ENCODE measurements around the gene HOXB13. TPM values are rescaled to one million over a fixed set of nuclear protein-coding genes. Genes with fewer than 3 reads are reported as not detected.

HOXB13 gene
- total and polyA plus RNA-seq, 9 donors = 0.38 TPM; not detected in 8

DNA sequence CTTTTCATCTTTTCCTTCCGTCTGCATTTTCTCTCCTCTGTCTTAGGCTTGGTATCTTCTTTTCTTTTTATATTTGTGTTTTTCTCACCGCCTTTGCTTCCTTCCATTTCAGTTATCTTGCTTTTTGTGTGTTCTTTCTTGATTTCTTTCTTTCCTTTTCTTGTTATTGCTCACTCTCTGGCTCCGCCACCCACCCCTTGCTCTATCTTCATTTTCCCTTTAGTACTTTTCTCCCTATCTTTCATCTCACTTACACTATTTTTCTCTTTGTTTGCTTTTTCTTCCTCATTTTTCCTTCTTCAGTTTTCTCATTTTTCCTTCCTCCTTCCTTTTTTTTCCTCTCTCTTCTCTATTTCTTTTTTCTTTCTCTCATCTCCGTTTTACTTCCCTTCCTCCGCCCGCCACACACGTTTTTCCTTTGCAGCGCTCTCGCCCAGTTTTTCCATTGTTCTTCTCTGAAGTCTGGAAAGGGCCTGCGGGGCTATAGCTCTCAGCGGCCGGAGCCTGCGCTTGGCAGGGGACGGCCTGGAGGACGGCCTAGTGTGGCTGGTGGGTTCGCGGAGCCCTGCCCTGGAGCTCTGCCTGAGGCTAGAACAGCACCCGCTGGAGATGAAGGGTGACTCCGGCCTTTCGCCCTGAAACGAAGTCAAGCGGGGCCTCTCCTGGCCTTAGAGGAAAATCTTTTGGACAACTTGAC is 5.2 kb upstream of the HOXB13 start:
- TF ChIP-seq EP300 (IDR thresholded peaks at IDR 0.05) (no peak), POLR2A (IDR thresholded peaks at IDR 0.05) (no peak)
- TF ChIP-seq, protein P1, sequence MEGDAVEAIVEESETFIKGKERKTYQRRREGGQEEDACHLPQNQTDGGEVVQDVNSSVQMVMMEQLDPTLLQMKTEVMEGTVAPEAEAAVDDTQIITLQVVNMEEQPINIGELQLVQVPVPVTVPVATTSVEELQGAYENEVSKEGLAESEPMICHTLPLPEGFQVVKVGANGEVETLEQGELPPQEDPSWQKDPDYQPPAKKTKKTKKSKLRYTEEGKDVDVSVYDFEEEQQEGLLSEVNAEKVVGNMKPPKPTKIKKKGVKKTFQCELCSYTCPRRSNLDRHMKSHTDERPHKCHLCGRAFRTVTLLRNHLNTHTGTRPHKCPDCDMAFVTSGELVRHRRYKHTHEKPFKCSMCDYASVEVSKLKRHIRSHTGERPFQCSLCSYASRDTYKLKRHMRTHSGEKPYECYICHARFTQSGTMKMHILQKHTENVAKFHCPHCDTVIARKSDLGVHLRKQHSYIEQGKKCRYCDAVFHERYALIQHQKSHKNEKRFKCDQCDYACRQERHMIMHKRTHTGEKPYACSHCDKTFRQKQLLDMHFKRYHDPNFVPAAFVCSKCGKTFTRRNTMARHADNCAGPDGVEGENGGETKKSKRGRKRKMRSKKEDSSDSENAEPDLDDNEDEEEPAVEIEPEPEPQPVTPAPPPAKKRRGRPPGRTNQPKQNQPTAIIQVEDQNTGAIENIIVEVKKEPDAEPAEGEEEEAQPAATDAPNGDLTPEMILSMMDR (IDR thresholded peaks at IDR 0.05) = no peak
- intact Hi-C loops (cut with DNase I) = no loop called here
- no peak for DNase-seq
- WGBS, 3 donors = 8 to 11% (median 8%) methylated on average over 22 of the region's 22 CpGs
- H3K9me3 ChIP-seq = no peaks in the 10 kb centered on the region
- no peak overlapping the region for H3K27ac ChIP-seq
- H3K36me3 ChIP-seq = no peaks in the 10 kb centered on the region
- no peaks in the 10 kb centered on the region for H3K4me1 ChIP-seq (ENCODE audit: insufficient read depth)
- H3K27me3 ChIP-seq = no peaks in the 10 kb centered on the region
- no peak overlapping the region for H3K4me3 ChIP-seq

DNA sequence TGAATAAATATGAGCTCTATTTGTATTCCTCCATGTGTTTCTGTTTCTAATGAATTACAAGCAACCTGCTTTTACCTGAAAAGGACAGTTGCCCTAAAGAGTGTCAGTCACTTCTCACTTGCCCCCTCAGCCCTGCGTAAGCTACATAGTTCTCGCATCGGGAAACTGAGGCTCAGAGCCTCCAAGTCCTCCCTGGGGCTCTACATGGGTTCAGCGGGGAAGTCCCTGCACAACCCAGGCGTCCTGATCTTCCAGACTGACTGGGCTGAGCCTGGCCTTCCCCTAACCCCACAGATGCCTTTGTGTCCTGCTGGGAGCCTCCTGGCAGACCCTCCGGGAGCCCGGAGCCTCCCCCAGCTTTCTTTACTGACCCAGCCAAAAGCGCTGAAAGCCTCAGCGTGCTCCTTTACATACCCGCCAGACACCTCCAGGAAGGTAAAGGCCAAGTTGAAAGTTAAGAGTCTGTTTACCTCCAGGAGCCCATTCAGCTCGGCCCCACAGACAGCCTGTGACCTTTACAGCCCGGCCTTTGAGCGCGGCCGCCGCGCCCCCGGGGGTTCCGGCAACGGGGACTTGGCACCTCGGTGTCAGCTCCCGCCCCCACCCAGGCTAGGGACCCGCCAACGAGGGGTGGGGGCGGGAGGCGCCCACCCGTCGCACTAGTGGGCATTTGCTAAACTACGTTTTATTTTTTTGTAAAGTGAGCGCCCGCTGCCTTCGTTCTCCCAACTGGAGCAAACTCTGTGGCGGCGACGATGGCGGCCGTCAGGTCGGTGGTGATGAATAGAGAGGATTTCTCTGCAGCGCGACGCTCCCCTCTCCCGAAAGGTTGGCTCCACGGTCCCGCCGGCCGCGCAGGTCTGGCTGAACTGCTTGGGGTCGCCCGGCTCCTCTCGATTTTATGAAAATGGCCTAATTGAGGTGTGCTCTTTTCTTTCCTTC is 4.4 kb upstream of the HOXB13 start:
- Histone ChIP-seq H3K27ac (no peak overlapping the region), H3K4me1 (ENCODE audit: insufficient read depth) (no peaks in the 10 kb centered on the region), H3K36me3 (no peaks in the 10 kb centered on the region), H3K4me3 (no peak overlapping the region), H3K27me3 (peaks cover 3% of the 10 kb centered on the region), H3K9me3 (no peaks in the 10 kb centered on the region)
- TF ChIP-seq, protein P1 (IDR thresholded peaks at IDR 0.05) = no peak
- intact Hi-C loops (cut with DNase I) = no loop called here
- DNase-seq = no peak
- WGBS, 3 donors = 2 to 4% (median 4%) methylated on average over 50 of the region's 50 CpGs

DNA sequence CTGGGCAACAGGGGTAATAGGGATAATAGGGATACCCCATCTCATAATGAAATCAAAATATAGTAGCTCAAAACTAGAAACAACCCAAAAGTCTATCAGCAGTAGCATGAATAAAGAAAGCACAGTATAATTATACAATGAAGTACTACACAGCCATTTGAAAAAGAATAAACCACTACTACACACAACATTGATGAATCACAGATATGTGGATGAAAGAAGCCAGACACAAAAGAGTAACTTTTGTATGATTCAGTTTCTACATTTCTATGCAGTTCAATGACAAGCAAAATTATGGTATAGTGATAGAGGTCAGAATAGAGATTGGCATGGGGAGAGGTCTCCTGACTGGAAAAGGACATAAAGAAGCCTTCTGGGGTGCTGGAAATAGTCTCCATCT is 2.8 kb upstream of the HOXB13 start:
- no peak for DNase-seq
- intact Hi-C loops (cut with DNase I) = no loop called here
- H3K27ac ChIP-seq = no peak overlapping the region
- peaks cover 3% of the 10 kb centered on the region for H3K27me3 ChIP-seq
- TF ChIP-seq EP300 (IDR thresholded peaks at IDR 0.05) (no peak), POLR2A (IDR thresholded peaks at IDR 0.05) (no peak)
- TF ChIP-seq, protein P1 (IDR thresholded peaks at IDR 0.05) = no peak
- no peaks in the 10 kb centered on the region for H3K9me3 ChIP-seq
- H3K4me1 ChIP-seq (ENCODE audit: insufficient read depth) = no peaks in the 10 kb centered on the region
- H3K4me3 ChIP-seq = no peak overlapping the region
- H3K36me3 ChIP-seq = no peaks in the 10 kb centered on the region

DNA sequence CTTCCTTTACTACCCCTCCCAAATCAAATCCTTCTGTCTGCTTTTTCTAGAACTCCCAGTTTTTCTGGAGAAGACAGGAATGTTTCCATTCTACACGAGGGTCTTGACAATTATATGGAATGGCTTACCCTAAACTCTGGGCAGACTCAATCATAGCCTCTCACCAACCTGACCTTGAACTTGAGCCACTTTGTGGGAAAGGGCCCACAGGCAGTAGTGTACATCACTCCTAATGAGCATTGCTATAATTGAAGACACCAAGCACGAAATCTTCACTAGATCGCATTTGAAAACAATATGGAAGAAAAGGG is 1.6 kb upstream of the HOXB13 start:
- H3K9me3 ChIP-seq = no peaks in the 10 kb centered on the region
- H3K36me3 ChIP-seq = no peaks in the 10 kb centered on the region
- H3K27ac ChIP-seq = no peak overlapping the region
- TF ChIP-seq POLR2A (IDR thresholded peaks at IDR 0.05) (no peak), EP300 (IDR thresholded peaks at IDR 0.05) (no peak)
- TF ChIP-seq, protein P1 (IDR thresholded peaks at IDR 0.05) = no peak
- H3K4me3 ChIP-seq = no peak overlapping the region
- H3K4me1 ChIP-seq (ENCODE audit: insufficient read depth) = no peaks in the 10 kb centered on the region
- 29 to 38% (median 34%) methylated on average over 3 of the region's 3 CpGs for WGBS, 3 donors
- intact Hi-C loops (cut with DNase I) = no loop called here
- DNase-seq = no peak
- peaks cover 3% of the 10 kb centered on the region for H3K27me3 ChIP-seq
